ENCODE results near the gene ORC6. TPM values are rescaled to one million over a fixed set of nuclear protein-coding genes. Genes with fewer than 3 reads are reported as not detected.

The ORC6 gene
- polyA plus RNA-seq, 3 donors = 0.21 to 1.5 (median 0.31) TPM

GRCh38 chr16:46739934-46740333, 50.5 kb downstream of the ORC6 start:
- Histone ChIP-seq H3K9ac (ENCODE audit: insufficient read depth, low read length, poor library complexity, severe bottlenecking) (no peak overlapping the region), H3K4me3 (replicated peaks in 1 of 3; ENCODE audit: low read depth in 2 of 3, low read length in 3 of 3) (no peak overlapping the region), H3K9me3 (replicated peaks in 1 of 2; ENCODE audit: control insufficient read depth in 1 of 2, insufficient read depth in 1 of 2, low read length in 2 of 2) (no peaks in the 10 kb centered on the region), H4K20me1 (ENCODE audit: insufficient read depth, low read length) (no peaks in the 10 kb centered on the region), H3K27me3 (ENCODE audit: control insufficient read depth in 2 of 2, insufficient read depth in 2 of 2, low read length in 2 of 2) (no peaks in the 10 kb centered on the region), H3K79me2 (ENCODE audit: insufficient read depth, low read length) (no peaks in the 10 kb centered on the region), H3K4me2 (replicated peaks; ENCODE audit: extremely low read depth, low read length, poor library complexity, severe bottlenecking) (no peak overlapping the region), H3K36me3 (replicated peaks in 1 of 2; ENCODE audit: control insufficient read depth in 1 of 2, insufficient read depth in 2 of 2, low read length in 2 of 2) (no peaks in the 10 kb centered on the region), H2AFZ (ENCODE audit: insufficient read depth, low read depth, low read length, poor library complexity, severe bottlenecking) (no peak overlapping the region), H3K27ac (ENCODE audit: low read depth in 1 of 2, low read length in 2 of 2) (no peak overlapping the region), H3K4me1 (ENCODE audit: control insufficient read depth in 1 of 2, insufficient read depth in 2 of 2, low read length in 2 of 2) (peaks cover 24 to 27% of the 10 kb centered on the region in 2 donors)
- no CpG with 5 or more reads among the region's 2 CpGs for WGBS (ENCODE audit: insufficient coverage)
- intact Hi-C loops (cut with micrococcal nuclease) = no loop called here
- Mint-ChIP-seq H3K9me3 (peaks cover 0 to 2% (median 0%) of the 10 kb centered on the region in 7 donors), H3K4me3 (no peak overlapping the region), H3K36me3 (no peaks in the 10 kb centered on the region), H3K27ac (no peak overlapping the region), H3K4me1 (peaks cover 18% of the 10 kb centered on the region), H3K27me3 (ENCODE audit: low read depth in 3 of 3) (peaks cover 0 to 2% (median 0%) of the 10 kb centered on the region in 3 donors)
- TF ChIP-seq, protein P1, sequence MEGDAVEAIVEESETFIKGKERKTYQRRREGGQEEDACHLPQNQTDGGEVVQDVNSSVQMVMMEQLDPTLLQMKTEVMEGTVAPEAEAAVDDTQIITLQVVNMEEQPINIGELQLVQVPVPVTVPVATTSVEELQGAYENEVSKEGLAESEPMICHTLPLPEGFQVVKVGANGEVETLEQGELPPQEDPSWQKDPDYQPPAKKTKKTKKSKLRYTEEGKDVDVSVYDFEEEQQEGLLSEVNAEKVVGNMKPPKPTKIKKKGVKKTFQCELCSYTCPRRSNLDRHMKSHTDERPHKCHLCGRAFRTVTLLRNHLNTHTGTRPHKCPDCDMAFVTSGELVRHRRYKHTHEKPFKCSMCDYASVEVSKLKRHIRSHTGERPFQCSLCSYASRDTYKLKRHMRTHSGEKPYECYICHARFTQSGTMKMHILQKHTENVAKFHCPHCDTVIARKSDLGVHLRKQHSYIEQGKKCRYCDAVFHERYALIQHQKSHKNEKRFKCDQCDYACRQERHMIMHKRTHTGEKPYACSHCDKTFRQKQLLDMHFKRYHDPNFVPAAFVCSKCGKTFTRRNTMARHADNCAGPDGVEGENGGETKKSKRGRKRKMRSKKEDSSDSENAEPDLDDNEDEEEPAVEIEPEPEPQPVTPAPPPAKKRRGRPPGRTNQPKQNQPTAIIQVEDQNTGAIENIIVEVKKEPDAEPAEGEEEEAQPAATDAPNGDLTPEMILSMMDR (IDR thresholded peaks at IDR 0.05) = no peak
- no peak for DNase-seq

DNA sequence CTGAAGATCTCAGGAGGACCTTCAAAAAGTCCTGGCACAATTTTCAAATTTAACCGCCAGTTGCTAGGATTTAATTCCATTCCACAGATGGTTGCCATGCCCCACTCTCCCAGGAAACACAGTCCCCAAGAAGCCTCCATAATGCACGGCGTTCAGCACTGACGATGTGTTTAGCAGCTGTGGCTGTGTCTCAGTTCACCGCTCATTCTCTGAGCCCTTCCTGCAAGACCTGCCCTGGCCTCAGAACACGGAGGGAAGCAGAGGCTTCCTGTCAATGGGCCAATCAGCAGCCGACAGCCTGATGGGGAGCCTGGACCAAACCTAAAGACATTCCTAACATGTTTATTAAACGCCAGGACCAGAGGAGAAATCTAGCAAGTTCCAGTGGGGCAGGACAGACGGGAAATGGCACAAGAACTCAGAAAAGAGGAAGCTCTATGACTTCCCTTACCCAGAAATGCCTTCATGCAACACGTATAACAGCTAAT, 53.8 kb downstream of the ORC6 start:
- Histone ChIP-seq H4K20me1 (ENCODE audit: insufficient read depth, low read length) (no peaks in the 10 kb centered on the region), H3K79me2 (ENCODE audit: insufficient read depth, low read length) (no peaks in the 10 kb centered on the region), H3K27me3 (ENCODE audit: control insufficient read depth in 2 of 2, insufficient read depth in 2 of 2, low read length in 2 of 2) (no peaks in the 10 kb centered on the region), H3K4me2 (replicated peaks; ENCODE audit: extremely low read depth, low read length, poor library complexity, severe bottlenecking) (peak overlapping the region; percentile 78), H2AFZ (ENCODE audit: insufficient read depth, low read depth, low read length, poor library complexity, severe bottlenecking) (peak overlapping the region; percentile 93), H3K4me3 (replicated peaks in 1 of 3; ENCODE audit: low read depth in 2 of 3, low read length in 3 of 3) (peak overlapping the region; percentile 16 to 67 (median 36)), H3K9me3 (replicated peaks in 1 of 2; ENCODE audit: control insufficient read depth in 1 of 2, insufficient read depth in 1 of 2, low read length in 2 of 2) (no peaks in the 10 kb centered on the region), H3K9ac (ENCODE audit: insufficient read depth, low read length, poor library complexity, severe bottlenecking) (peak overlapping the region; percentile 64), H3K4me1 (ENCODE audit: control insufficient read depth in 1 of 2, insufficient read depth in 2 of 2, low read length in 2 of 2) (peaks cover 27 to 35% of the 10 kb centered on the region in 2 donors), H3K27ac (ENCODE audit: low read depth in 1 of 2, low read length in 2 of 2) (peak overlapping the region; percentile 90 to 94), H3K36me3 (replicated peaks in 1 of 2; ENCODE audit: control insufficient read depth in 1 of 2, insufficient read depth in 2 of 2, low read length in 2 of 2) (no peaks in the 10 kb centered on the region)
- Mint-ChIP-seq H3K36me3 (no peaks in the 10 kb centered on the region), H3K9me3 (peaks cover 0 to 2% (median 0%) of the 10 kb centered on the region in 7 donors), H3K4me3 (peak overlapping the region; percentile 70 to 71), H3K4me1 (peaks cover 27% of the 10 kb centered on the region), H3K27ac (peak overlapping the region; percentile 92 to 97 (median 94)), H3K27me3 (ENCODE audit: low read depth in 3 of 3) (peaks cover 0 to 3% (median 0%) of the 10 kb centered on the region in 3 donors)
- TF ChIP-seq, protein P1 (IDR thresholded peaks at IDR 0.05) = no peak
- peak; percentile 57 to 76 (median 62) for DNase-seq
- 21% methylated on average over 5 of the region's 10 CpGs for WGBS (ENCODE audit: insufficient coverage)
- intact Hi-C loops (cut with micrococcal nuclease) = no loop called here

Measured in CD14-positive monocyte (primary cell).